GM18502 (cell line): ENCODE measurements around the gene PPP4R3B.

ENCODE experiments used
- ATAC-seq: cut with Tn5 transposase; IDR thresholded peaks from one replicate; pipeline ENCODE4 v1.9.1; 2021; ENCODE audit warnings: mild to moderate bottlenecking; ENCODE audit not compliant: unreplicated experiment, poor library complexity

Gene PPP4R3B

DNA sequence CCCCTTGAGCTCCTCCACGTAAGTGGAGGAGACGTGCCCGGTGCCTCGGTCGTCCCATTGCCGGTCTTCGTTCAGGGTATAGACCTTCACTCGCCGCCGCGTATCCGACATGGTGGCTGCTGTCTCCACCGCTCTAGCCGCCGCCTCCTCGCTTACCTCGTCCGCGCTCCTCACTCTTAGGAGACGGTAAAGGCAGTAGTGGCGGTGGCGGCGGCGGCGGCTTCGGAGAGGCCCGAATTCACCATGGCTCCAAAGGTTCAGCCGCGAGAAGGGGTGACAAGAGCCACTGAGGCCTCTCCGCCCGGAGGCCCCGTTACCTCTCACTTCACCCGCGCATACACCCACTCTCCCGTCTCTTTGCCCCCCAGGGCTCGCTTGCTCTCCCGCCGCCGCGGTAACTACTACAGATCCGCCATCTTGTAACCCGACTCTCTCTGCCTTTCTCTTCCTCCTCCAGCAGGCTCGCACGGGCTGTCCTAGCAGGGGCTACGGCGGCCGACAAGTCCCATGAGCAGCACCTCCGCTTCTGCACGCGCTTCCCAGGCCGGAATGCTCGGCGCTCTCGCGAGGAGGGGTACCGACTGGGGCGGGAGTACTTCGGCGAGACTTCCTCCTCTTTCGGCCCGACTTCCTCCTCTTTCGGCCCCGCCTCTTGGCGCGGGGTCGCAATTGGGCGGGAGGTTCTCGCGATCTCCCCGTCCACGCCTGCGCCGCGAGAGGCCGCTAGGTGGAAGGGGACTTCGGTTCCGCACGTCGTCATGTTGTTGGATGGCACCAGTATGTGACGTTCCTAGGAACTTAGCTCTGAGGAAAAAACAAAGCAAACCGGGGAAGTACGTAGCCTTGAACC, at the start of gene PPP4R3B:
TSS of gene PPP4R3B (minus strand) at position 448 of the 850 bp plus-strand sequence. CDS start at position 111, 337 bp downstream.
- peak; percentile 82 for ATAC-seq

DNA sequence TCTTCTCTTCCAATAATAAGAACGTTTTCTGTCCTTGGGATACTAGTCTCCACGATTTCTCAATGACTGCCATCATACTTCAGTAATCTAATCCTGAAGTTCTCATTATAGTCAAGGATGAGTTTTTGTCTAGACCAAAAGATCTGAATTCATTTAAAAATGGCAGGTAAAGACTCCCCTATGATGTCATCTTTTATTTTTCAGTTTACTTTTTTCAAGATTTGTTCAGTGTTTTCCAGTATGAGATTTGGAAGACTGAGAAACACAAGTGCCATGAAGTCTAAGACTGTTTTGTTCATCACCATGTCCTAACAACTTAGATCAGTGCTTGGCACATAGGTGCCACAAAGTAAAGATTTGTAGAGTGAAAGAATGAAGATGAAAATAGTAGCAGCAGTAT, 35.8 kb upstream of the PPP4R3B start:
- no peak for ATAC-seq

DNA sequence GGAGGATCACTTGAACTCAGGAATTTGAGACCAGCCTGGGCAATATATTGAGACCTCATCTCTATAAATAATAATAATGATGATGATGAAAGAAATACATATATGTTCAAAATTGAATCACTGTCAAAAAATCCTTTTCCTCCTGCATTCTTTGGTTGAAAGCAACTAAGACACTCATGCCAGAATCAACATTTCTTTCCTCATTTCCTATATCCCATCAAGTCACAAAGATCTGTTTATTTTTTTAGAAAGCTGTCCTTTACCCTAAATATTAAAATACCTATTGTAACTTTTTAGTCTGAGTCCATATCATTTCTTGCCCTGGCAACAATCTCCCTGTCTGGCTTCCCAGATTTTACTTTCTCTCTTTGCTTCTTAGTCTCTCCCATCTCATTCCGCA, 31.8 kb upstream of the PPP4R3B start:
- ATAC-seq: no peak

DNA sequence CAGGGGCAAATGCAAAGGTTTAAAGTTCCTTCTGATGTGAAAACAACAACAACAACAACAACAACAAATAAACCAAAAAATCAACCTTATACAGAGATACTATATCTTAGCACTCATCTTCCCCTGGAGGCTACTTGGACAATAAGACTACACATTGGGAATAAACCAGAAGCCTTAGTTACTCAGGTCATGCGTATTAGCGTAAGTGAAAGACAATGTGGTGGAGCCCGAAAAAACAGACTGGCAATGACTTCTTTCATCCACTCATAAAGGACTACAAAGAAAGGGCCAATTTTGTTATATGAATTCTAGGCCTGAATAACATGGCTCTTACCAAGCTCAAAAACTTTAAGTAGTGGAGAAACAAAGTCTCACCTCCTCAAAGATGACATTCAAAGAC, 19.4 kb upstream of the PPP4R3B start:
- no peak for ATAC-seq

DNA sequence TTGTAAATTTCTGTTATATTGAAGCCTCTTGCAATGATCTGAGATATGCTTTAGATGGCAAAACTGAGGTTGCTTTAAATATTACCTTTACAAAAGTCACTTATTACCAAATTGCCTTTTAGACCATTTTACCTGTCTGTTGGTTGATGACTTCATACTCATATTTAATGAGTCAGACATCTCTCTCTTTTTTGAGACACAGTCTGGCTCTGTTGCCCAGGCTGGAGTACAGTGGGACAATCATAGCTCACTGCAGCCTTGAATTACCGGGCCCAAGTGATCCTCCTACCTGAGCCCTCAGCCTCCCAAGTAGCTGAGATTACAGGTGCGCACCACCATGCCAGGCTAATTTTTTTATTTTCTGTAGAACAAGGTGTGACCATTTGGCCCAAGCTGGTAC, 11.5 kb upstream of the PPP4R3B start:
- no peak for ATAC-seq

DNA sequence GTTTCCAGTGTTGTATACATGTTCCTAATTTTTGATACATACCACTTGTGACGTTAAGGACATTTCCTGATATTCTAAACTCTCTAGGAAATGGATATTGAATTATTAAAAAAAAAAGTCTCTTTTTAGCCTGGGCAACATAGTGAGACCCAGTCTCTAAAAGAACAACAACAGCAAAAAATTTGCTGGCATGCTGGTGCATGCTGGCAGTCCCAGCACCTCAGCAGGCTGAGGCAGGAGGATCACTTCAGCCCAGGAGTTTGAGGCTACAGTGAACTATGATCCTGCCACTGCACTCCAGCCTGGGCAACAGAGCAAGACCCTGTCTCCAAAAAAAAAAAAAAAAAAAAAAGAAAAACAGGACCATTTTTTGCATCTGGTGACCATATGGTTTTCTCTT, 10.5 kb upstream of the PPP4R3B start:
- ATAC-seq: no peak

DNA sequence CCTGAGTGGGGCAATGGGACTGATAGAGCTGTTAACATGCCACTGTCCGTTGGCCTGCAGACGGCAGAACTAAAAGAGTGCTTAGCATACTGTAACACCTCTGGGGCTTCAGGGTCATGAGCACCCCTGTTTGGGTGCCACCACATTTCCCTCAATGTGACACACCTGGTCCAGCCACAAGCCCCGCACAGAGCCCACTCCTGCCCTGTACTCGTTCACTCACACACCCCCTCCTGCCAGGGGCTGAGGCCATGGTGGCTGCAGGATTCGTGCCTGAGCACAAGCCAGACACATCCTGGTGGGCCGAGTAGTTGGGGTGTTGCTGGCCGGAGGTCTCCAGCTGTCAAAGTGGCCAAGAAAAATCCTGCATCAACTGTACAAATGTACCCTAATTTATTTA, 4.4 kb upstream of the PPP4R3B start:
- no peak for ATAC-seq

DNA sequence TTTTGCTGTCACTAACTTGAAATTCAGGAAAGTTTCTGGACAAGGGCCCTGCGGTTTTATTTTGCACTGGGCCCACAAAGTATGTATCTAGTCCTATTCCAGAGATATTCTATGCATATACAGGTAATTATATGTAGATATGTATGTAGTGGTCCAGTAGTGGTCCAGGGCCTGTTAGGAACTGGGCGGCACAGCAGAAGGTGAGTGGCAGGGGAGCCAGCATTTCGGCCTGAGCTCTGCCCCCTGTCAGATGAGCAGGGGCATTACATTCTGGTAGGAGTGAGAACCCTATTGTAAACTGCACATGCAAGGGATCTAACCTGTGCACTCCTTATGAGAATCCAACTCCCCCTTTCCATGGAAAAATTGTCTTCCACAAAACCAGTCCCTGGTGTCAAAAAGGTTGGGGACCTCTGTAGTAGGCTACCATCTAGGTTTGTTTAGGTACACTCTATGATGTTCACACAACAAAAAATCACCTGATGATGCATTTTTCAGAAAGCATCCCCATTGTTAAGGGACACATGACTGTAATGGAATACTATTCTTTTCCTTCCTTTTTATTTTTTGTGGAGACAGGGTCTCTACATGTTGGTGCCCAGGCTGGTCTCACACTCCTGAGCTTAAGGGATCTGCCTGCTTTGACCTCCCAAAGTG, 2.8 kb upstream of the PPP4R3B start:
- ATAC-seq: peak; percentile 27

DNA sequence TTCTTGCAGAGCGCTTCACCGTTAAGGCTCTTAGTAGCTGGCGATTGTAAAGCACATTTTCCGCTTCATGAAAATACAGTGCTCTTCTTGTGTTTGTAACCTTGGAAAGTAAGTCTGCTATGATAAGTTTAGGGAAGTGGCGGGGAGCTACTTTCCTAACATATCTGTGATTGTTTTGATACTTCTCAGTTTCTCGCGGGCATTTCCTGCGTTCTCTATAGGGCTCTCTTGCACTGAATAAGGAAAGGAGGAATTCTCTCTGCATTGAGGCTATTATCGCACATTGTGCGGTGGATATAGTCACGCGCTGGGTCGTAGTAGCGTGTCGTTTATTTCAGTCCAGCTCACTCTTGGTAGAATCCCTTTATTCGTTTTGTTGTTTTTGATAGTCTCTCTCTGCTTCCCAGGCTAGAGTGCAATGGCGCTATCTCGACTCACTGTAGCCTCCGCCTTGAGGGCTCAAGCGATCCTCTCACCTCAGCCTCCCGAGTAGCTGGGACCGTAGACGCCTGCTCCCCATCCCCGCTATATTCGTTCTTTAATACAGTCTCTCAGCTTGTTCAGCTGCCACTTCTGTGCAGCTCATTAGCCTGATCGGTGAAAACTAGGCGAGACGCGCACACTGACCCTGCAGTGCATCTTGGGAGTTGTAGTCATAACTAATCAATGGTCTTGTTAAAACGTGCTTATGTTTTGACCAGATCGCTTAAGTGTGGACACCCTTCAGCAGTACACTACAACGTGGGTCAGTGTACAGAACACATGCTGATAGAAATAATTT, 1.0 kb upstream of the PPP4R3B start:
- ATAC-seq: peak; percentile 44

DNA sequence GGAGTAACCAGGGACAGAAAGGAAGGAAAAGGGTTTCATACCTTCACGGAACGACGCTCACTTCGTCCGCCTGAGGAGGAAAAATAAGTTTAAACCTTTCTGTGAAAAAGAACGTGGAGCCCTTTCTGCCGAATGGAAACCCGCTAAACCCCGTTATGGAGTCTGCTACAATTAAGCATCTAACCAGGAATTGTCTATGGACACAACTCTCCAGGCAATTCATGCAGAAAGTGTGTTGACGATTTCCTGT, 528 bp upstream of the PPP4R3B start:
- no peak for ATAC-seq

DNA sequence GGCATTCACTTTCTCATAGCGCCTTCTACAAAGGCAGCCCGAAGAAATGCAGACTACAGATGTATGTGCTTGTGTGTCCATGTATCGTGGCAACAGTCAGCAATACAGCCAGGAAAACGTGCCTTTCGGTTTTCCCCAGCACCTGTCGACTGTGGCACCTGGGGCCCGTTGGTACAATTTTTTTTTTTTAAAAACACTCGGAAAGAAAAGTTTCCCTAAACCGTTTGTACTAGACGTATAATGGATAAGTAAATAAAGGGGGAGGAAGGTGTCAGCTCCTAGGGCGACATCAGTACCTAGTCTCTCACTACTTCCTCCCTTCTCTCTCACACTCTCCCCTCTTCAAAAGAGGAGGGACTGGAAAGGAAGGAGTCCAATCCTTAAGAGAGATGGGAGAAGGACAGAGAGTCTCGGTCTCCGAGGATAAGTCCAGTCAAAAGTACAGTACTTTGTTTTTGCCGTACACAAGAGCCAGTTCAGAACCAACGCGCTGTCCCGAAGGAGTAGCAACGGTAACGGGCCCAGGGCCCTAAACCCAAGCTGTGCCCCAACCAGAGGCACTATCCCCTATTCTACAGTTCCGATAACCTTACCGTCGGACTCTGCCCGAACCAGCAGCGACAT, 759 bp downstream of the PPP4R3B start:
- peak; percentile 22 for ATAC-seq

DNA sequence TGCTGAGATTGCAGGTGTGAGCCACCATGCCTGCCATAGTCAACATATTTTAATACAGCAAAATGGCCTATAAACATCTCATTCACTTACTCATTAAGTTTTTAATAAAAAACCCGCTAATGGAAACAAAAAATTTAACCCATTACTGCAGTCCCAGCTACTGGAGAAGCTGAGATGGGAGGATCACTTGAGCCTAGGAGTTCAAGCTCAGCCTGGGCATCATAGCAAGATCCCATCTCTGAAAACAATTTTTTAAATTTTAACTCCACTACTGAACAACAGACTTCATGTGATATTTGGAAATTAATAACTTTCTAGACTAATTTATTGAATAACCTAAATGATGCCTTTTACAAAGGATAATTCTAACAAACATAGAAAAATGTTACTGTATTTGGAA, 5.4 kb downstream of the PPP4R3B start:
- no peak for ATAC-seq

DNA sequence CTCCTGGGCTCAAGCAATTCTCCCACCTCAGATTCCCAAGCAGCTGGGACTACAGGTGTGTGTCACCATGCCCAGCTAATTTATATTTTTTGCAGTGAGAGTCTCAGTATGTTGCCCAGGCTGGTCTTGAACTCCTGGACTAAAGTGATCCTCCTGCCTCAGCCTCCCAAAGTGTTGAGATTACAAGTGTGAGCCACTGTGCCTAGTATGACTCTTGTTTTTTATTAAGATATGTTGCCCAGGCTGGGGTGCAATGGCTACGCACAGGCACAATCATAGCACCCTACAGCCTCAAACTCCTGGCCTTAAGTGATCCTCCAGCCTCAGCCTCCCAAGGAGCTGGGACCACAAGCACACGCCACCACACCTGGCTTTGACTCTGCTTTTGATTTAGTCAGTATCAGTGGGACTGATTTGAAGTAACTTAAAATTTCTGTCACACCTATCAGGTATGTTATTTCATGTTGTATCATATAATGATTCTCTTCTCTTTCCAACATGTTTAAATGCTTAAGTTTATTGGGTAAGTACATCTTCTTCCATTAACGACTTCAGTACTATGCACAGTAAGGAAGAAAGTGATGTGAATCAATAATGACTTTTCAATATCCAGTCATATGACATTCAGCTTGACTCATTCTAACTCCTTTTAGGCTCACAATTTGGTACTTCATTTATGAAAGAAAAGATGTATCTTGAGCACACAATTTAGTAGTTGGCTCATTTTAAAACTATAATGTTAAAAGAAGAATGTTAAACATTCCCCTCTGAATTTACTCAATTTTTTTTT, 6.3 kb downstream of the PPP4R3B start:
- no peak for ATAC-seq

DNA sequence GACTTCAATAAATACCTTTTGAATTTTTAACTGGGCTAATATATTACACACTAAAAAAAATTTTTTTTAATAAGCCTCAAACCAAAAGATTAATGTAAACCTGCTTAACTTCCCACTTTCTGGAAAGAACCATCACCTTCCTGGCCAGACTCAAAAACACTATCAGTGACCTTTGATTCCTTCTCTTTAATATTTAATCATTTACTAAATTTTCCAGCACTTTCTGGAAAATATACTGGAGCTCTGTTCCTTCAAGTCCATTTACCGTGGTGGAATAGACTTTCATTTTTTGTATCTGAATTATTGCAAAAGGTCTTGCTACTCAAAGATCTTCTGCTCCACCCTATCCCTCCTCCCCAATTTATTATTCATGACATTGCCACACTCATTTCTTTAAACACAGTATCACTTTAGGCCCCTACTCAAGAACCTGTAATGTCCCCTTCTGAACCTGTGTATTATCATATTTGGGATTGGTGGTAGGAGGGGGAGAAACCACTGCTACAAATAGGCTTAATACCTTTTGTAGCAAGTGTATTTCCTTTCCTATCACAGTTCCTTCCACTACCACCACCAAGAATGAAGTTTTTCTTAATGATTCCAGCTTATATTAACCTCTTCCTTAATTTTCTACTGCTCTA, 7.4 kb downstream of the PPP4R3B start:
- no peak for ATAC-seq

DNA sequence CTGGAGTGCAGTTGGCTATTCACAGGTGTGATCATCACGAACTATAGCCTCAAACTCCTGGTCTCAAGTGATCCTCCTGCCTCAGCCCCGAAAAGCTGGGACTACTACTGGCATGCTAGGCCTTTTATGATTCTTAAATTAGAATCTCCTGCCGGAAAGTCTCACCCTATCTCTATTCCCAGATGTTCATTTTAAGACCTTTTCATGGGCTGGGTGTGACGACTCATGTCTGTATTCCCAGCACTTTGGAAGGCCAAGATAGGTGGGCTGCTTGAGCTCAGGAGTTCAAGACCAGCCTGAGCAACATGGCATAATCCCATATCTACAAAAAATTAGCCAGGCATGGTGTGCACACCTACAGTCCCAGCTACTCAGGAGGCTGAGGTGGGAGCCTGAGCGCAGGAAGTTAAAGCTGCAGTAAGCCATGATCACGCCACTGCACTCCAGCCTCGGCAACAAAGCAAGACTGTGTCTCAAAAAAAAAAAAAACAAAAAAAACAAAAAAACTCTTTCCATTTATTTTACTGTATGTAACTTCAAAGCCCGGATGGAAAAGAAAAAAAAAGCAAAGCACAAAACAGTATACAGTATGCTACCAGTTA, 8.1 kb downstream of the PPP4R3B start:
- no peak for ATAC-seq

DNA sequence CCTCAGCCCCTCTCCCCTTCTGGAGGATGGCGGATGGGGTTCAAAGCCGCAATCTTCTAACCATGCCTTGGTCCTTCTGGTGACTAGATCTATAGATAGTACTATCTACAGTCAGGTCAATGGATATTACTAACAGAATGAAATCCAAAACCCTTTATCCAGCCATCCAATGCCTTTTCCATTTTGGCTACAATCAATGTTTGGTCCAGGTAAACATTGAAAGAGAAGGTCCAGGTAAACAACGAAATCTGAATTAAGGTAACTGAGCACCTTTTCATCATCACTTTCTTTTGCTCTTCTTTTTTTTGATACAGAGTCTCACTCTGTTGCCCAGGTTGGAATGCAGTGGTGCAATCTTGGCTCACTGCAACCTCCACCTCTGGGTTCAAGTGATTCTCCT, 9.7 kb downstream of the PPP4R3B start:
- ATAC-seq: no peak

DNA sequence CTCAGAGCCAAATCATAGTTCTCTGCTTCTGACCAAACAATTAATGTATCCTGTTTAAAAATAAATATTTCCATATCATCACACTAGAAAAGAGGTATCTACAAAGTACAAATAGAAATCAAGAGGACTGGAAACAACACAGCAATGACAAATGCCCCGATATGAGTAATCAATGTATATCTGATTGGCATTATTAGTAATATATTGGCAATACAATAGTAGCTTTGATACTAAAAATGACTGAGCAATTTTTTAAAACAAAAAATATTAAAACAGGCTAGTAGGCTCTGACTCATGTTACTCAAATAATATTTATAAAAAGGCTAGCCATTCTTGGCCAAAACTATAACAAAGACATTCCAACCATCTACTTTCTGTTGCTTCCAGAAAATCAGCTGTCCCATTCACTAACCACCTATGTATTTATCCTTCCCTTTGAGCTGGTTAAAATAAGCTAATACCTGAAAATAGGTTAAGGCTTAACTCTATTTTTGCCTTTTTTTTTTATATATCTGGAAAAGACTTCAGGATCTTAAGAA, 13.3 kb downstream of the PPP4R3B start:
- no peak for ATAC-seq

DNA sequence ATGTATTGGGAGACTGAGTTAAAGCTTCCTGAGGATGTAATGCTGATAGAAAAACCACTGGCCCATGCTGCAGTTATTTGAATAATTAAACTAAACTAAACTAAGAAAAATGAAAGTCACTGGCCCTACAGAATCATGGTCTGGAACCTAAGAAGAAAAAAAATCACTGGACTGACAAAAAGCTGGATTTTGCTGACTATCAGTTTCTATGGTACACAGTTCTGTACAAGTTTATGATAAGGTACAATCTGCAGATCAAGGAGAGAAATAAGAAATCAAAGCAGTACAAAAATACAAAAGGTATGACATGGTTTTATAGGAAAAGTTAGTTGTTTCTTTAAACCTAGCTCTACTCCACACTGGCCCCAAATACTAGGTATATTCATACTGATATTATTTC, 15.6 kb downstream of the PPP4R3B start:
- ATAC-seq: no peak
